Gastrocnemius medialis (tissue), 4 donors: ENCODE results near the gene ATAD1. TPM values are rescaled to one million over a fixed set of nuclear protein-coding genes. Genes with fewer than 3 reads are reported as not detected.

Source experiments
- ATAC-seq, 2 donors: fragments of 150-250 bp; one replicate each; pipeline ENCODE4 v1.9.1; 2016
- DNase-seq, 2 donors: peaks; one replicate each; pipeline ENCODE4 v3.0.0-alpha.2; 2019
- H3K27ac ChIP-seq, 4 donors: fragments of 200-600 bp; sonication (generic); 1 replicate in 1 of 4; 2 replicates in 3 of 4; pipeline ENCODE4 v1.5.1; 2016 to 2018; ENCODE audit warnings: mild to moderate bottlenecking in 2 of 4, moderate library complexity in 1 of 4
- H3K27me3 ChIP-seq, 3 donors: fragments of 200-600 bp; sonication (generic) in 2 of 3; 1 replicate in 1 of 3; 2 replicates in 2 of 3; pipeline versions ENCODE4 v1.5.1 to v1.6.0; 2016 to 2019; ENCODE audit warnings: mild to moderate bottlenecking in 1 of 3, moderate library complexity in 1 of 3
- H3K36me3 ChIP-seq, 2 donors: fragments of 200-600 bp; sonication (generic) in 1 of 2; one replicate each; pipeline ENCODE4 v1.5.1; 2017 to 2018
- H3K4me1 ChIP-seq, 2 donors: fragments of 200-600 bp; sonication (generic) in 1 of 2; one replicate each; pipeline ENCODE4 v1.5.1; 2016 to 2017; ENCODE audit warnings: mild to moderate bottlenecking in 2 of 2
- H3K4me3 ChIP-seq, 4 donors: fragments of 200-600 bp; sonication (generic) in 3 of 4; 1 replicate in 1 of 4; 2 replicates in 3 of 4; pipeline ENCODE4 v1.5.1; 2016 to 2019; ENCODE audit warnings: mild to moderate bottlenecking in 2 of 4
- H3K9me3 ChIP-seq, 3 donors: fragments of 200-600 bp; sonication (generic) in 2 of 3; 1 replicate in 1 of 3; 2 replicates in 2 of 3; pipeline ENCODE4 v1.5.1; 2016 to 2019
- POLR2A ChIP-seq, 2 donors: fragments of 450-650 bp; IDR thresholded peaks; one replicate each; pipeline ENCODE4 v1.6.1; 2017; ENCODE audit warnings: antibody characterized with exemption in 2 of 2, mild to moderate bottlenecking in 2 of 2, moderate library complexity in 2 of 2
- in situ Hi-C, 4 donors: fragments of 200-750 bp; cut with MboI; loops; one replicate each; pipeline versions ENCODE4 v1.15.0 to v1.8.0; 2017; ENCODE audit warnings: low sequenced_read_pairs in 4 of 4
- intact Hi-C: fragments of 100-400 bp; cut with DNase I; formaldehyde crosslinking; loops from one replicate; pipeline ENCODE4 v1.15.1; 2023; ENCODE audit warnings: low total_unique reads
- total RNA-seq, 4 donors: library from RNA; depleted of rRNA; stranded (reverse); fragments of >200 nt; gene quantifications; one replicate each; pipeline versions ENCODE4 v1.1.0 to v1.2.3, GENCODE V29; 2016
- TF ChIP-seq, protein P1 (sequence below), 5 experiments: fragments of 450-650 bp in 3 of 5; fragments of 200-600 bp in 2 of 5; sonication (generic) in 2 of 5; IDR thresholded peaks in 4 of 5; conservative IDR thresholded peaks in 1 of 5; 1 replicate in 4 of 5; 2 replicates in 1 of 5; pipeline ENCODE4 v1.5.1; 2016 to 2019; ENCODE audit warnings: antibody characterized with exemption in 5 of 5, mild to moderate bottlenecking in 3 of 5, moderate library complexity in 3 of 5

Gene ATAD1
- total RNA-seq, 4 donors from 2014 or later, result 32.0 to 65.4 (median 51.0) TPM

GRCh38 chr10:87753995-87754866, 63.8 kb downstream of the ATAD1 start:
- Histone ChIP-seq H3K4me1 (no peaks in the 10 kb centered on the region), H3K36me3 (peaks cover 0 to 37% of the 10 kb centered on the region in 2 donors), H3K4me3 (no peak overlapping the region), H3K9me3 (no peaks in the 10 kb centered on the region), H3K27ac (no peak overlapping the region), H3K27me3 (no peaks in the 10 kb centered on the region)
- TF ChIP-seq POLR2A (IDR thresholded peaks at IDR 0.05), result no peak
- TF ChIP-seq, protein P1, sequence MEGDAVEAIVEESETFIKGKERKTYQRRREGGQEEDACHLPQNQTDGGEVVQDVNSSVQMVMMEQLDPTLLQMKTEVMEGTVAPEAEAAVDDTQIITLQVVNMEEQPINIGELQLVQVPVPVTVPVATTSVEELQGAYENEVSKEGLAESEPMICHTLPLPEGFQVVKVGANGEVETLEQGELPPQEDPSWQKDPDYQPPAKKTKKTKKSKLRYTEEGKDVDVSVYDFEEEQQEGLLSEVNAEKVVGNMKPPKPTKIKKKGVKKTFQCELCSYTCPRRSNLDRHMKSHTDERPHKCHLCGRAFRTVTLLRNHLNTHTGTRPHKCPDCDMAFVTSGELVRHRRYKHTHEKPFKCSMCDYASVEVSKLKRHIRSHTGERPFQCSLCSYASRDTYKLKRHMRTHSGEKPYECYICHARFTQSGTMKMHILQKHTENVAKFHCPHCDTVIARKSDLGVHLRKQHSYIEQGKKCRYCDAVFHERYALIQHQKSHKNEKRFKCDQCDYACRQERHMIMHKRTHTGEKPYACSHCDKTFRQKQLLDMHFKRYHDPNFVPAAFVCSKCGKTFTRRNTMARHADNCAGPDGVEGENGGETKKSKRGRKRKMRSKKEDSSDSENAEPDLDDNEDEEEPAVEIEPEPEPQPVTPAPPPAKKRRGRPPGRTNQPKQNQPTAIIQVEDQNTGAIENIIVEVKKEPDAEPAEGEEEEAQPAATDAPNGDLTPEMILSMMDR (IDR thresholded peaks at IDR 0.05 in 4 of 5, conservative IDR thresholded peaks at IDR 0.05 in 1 of 5), result no peak
- DNase-seq (no peak), ATAC-seq (no peak)
- intact Hi-C loops, result no loop called here
- in situ Hi-C loops, result loop anchor here in 2 of 4 donors (25.0 kb wide), 1 partner anchor 217 kb away; no protein-coding TSS in a partner anchor

GRCh38 chr10:87752566-87752965, 65.5 kb downstream of the ATAD1 start:
- ATAC-seq, result no peak
- intact Hi-C loops, result no loop called here
- Histone ChIP-seq H3K27ac (no peak overlapping the region), H3K4me3 (no peak overlapping the region), H3K36me3 (peaks cover 0 to 28% of the 10 kb centered on the region in 2 donors), H3K4me1 (no peaks in the 10 kb centered on the region), H3K9me3 (no peaks in the 10 kb centered on the region), H3K27me3 (no peaks in the 10 kb centered on the region)
- no peak for DNase-seq
- in situ Hi-C loops, result loop anchor here in 2 of 4 donors (25.0 kb wide), 1 partner anchor 215 kb away; no protein-coding TSS in a partner anchor
- no peak for TF ChIP-seq POLR2A (IDR thresholded peaks at IDR 0.05)
- TF ChIP-seq, protein P1 (IDR thresholded peaks at IDR 0.05 in 4 of 5, conservative IDR thresholded peaks at IDR 0.05 in 1 of 5), result no peak

- no peaks in the 10 kb centered on the region for H3K9me3 ChIP-seq
- ATAC-seq (no peak), DNase-seq (no peak)
- H3K27ac ChIP-seq, result no peak overlapping the region
- peaks cover 0 to 22% of the 10 kb centered on the region in 2 donors for H3K36me3 ChIP-seq
- H3K27me3 ChIP-seq, result no peaks in the 10 kb centered on the region
- intact Hi-C loops, result no loop called here
- no peak overlapping the region for H3K4me3 ChIP-seq
- no peaks in the 10 kb centered on the region for H3K4me1 ChIP-seq
- TF ChIP-seq, protein P1 (IDR thresholded peaks at IDR 0.05 in 4 of 5, conservative IDR thresholded peaks at IDR 0.05 in 1 of 5), result no peak
- in situ Hi-C loops, result loop anchor here in 2 of 4 donors (25.0 kb wide), 1 partner anchor 214 kb away; no protein-coding TSS in a partner anchor
These were observed 66.8 kb downstream of the ATAD1 start for GRCh38 chr10:87751274-87751673.

GRCh38 chr10:87750817-87751216, 67.2 kb downstream of the ATAD1 start:
- H3K27me3 ChIP-seq, result no peaks in the 10 kb centered on the region
- no peaks in the 10 kb centered on the region for H3K9me3 ChIP-seq
- H3K36me3 ChIP-seq, result peaks cover 0 to 18% of the 10 kb centered on the region in 2 donors
- no peak for DNase-seq
- no peak for ATAC-seq
- no peak overlapping the region for H3K4me3 ChIP-seq
- H3K4me1 ChIP-seq, result no peaks in the 10 kb centered on the region
- TF ChIP-seq, protein P1 (IDR thresholded peaks at IDR 0.05 in 4 of 5, conservative IDR thresholded peaks at IDR 0.05 in 1 of 5), result no peak
- TF ChIP-seq POLR2A (IDR thresholded peaks at IDR 0.05), result no peak
- in situ Hi-C loops (loop anchor here in 2 of 4 donors (25.0 kb wide), 1 partner anchor 214 kb away; no protein-coding TSS in a partner anchor), intact Hi-C loops (no loop called here)
- H3K27ac ChIP-seq, result no peak overlapping the region
